ENCODE data around the gene ZC3H12A.

- TF ChIP-seq REST (IDR thresholded peaks at IDR 0.05; ENCODE audit: unreplicated experiment) (no peak), CTCF (conservative IDR thresholded peaks at IDR 0.05; ENCODE audit: low read depth in 2 of 2) (no peak), POLR2AphosphoS5 (IDR thresholded peaks at IDR 0.05; ENCODE audit: low read depth) (no peak), ZNF331 (CRISPR knock-in tag; IDR thresholded peaks at IDR 0.05; ENCODE audit: low read depth) (no peak), NANOG (IDR thresholded peaks at IDR 0.05; ENCODE audit: borderline replicate concordance) (no peak), EZH2phosphoT487 (IDR thresholded peaks at IDR 0.05; ENCODE audit: unreplicated experiment) (no peak)
Measured at GRCh38 chr1:37519613-37520012, 45.2 kb downstream of the ZC3H12A start.

Data from GM23338 (cell line).